ENCODE measurements around the gene TBC1D17. TPM values are rescaled to one million over a fixed set of nuclear protein-coding genes. Genes with fewer than 3 reads are reported as not detected.

The TBC1D17 gene
- total and polyA plus RNA-seq, 9 donors, result 23.1 to 77.5 (median 49.8) TPM

- WGBS, 3 donors, result 1% methylated on average over 47 to 78 of the region's 78 CpGs
- intact Hi-C loops (cut with DNase I), result loop anchor here in 1 of 4 donors (5.0 kb wide), 1 partner anchor 34 kb away; the partner anchor contains the start of gene MED25
Observed at GRCh38 chr19:49851456-49852259, 25.8 kb upstream of the TBC1D17 start.

GRCh38 chr19:49852631-49853126 lies 24.8 kb upstream of the TBC1D17 start:
- Histone ChIP-seq H3K4me3 (no peak overlapping the region), H3K4me1 (ENCODE audit: insufficient read depth) (peaks cover 5% of the 10 kb centered on the region), H3K27ac (no peak overlapping the region), H3K27me3 (no peaks in the 10 kb centered on the region), H3K36me3 (no peaks in the 10 kb centered on the region), H3K9me3 (no peaks in the 10 kb centered on the region)
- no peak for DNase-seq
- intact Hi-C loops (cut with DNase I), result loop anchor here in 1 of 4 donors (5.0 kb wide), 1 partner anchor 35 kb away; the partner anchor contains the start of gene MED25
- TF ChIP-seq POLR2A (IDR thresholded peaks at IDR 0.05) (no peak), CTCF (IDR thresholded peaks at IDR 0.05) (no peak), EP300 (IDR thresholded peaks at IDR 0.05) (no peak)
- 34 to 58% (median 45%) methylated on average over 14 of the region's 14 CpGs for WGBS, 3 donors

More at GRCh38 chr19:49851456-49852259, 25.8 kb upstream of the TBC1D17 start:
- Histone ChIP-seq H3K4me1 (ENCODE audit: insufficient read depth) (peaks cover 5% of the 10 kb centered on the region), H3K36me3 (no peaks in the 10 kb centered on the region), H3K9me3 (no peaks in the 10 kb centered on the region), H3K27ac (peak overlapping the region; percentile 94 to 97), H3K4me3 (peak overlapping the region; percentile 83), H3K27me3 (no peaks in the 10 kb centered on the region)
- no peak for TF ChIP-seq CTCF (IDR thresholded peaks at IDR 0.05)
- TF ChIP-seq POLR2A (IDR thresholded peaks at IDR 0.05), result no peak
- TF ChIP-seq EP300 (IDR thresholded peaks at IDR 0.05), result no peak
- DNase-seq, result peak; percentile 48 to 75 (median 71)

GRCh38 chr19:49853852-49854377 lies 23.6 kb upstream of the TBC1D17 start:
- Histone ChIP-seq H3K27me3 (no peaks in the 10 kb centered on the region), H3K36me3 (no peaks in the 10 kb centered on the region)
- 66 to 73% (median 72%) methylated on average over 10 of the region's 10 CpGs for WGBS, 3 donors

More at GRCh38 chr19:49853852-49854377, 23.6 kb upstream of the TBC1D17 start:
- intact Hi-C loops (cut with DNase I), result loop anchor here in 1 of 4 donors (5.0 kb wide), 1 partner anchor 37 kb away; the partner anchor contains the start of gene MED25
- Histone ChIP-seq H3K4me1 (ENCODE audit: insufficient read depth) (peaks cover 5% of the 10 kb centered on the region), H3K4me3 (no peak overlapping the region), H3K27ac (peak overlapping the region in 1 of 2 donors; percentile 34), H3K9me3 (no peaks in the 10 kb centered on the region)
- DNase-seq, result peak in 1 of 5 donors; percentile 38
- no peak for TF ChIP-seq CTCF (IDR thresholded peaks at IDR 0.05)
- TF ChIP-seq EP300 (IDR thresholded peaks at IDR 0.05), result no peak
- no peak for TF ChIP-seq POLR2A (IDR thresholded peaks at IDR 0.05)
